WTC11 (cell line): Measurements from ENCODE around the gene SLC35D1.

Experiments used
- JUN ChIP-seq: sonication (generic); formaldehyde crosslinking; IDR thresholded peaks from 2 replicates; pipeline ENCODE4 v1.8.0; 2023; ENCODE audit warnings: mild to moderate bottlenecking, missing genetic modification reagents
- MXD4 ChIP-seq: fragments of 250-450 bp; sonication (Bioruptor Pico); IDR thresholded peaks from 2 replicates; pipeline ENCODE4 v1.8.0; 2021; ENCODE audit warnings: mild to moderate bottlenecking, moderate library complexity, borderline replicate concordance
- NFE2L1 ChIP-seq: sonication (generic); formaldehyde crosslinking; IDR thresholded peaks from 2 replicates; pipeline ENCODE4 v1.8.1; 2023; ENCODE audit warnings: missing genetic modification reagents
- NFYB ChIP-seq: sonication (generic); formaldehyde crosslinking; conservative IDR thresholded peaks from 2 replicates; pipeline ENCODE4 v1.8.0; 2022; ENCODE audit warnings: low read depth, missing genetic modification reagents
- TP53 ChIP-seq: sonication (generic); formaldehyde crosslinking; IDR thresholded peaks from 2 replicates; pipeline ENCODE4 v1.8.1; 2023; ENCODE audit warnings: mild to moderate bottlenecking, missing genetic modification reagents
- TF ChIP-seq, protein P1 (sequence below): fragments of 200-600 bp; IDR thresholded peaks from 2 replicates; pipeline ENCODE4 v1.8.0; 2022; ENCODE audit warnings: antibody characterized with exemption
- TF ChIP-seq, protein P2 (sequence below): sonication (generic); formaldehyde crosslinking; IDR thresholded peaks from 2 replicates; pipeline ENCODE4 v1.8.1; 2023; ENCODE audit warnings: mild to moderate bottlenecking, missing genetic modification reagents, moderate library complexity
- TF ChIP-seq, protein P3 (sequence below): sonication (generic); formaldehyde crosslinking; conservative IDR thresholded peaks from 2 replicates; pipeline ENCODE4 v1.8.1; 2023; ENCODE audit warnings: mild to moderate bottlenecking, low read depth, missing genetic modification reagents, moderate library complexity
- TF ChIP-seq, protein P4 (sequence below): fragments of 250-450 bp; sonication (Bioruptor Pico); IDR thresholded peaks from 2 replicates; pipeline ENCODE4 v1.9.0; 2021; ENCODE audit warnings: mild to moderate bottlenecking, borderline replicate concordance
- TF ChIP-seq, protein P5 (sequence below): sonication (generic); formaldehyde crosslinking; IDR thresholded peaks from 2 replicates; pipeline ENCODE4 v1.8.0; 2022; ENCODE audit warnings: mild to moderate bottlenecking, missing genetic modification reagents
- TF ChIP-seq, protein P6 (sequence below): sonication (generic); formaldehyde crosslinking; IDR thresholded peaks from 2 replicates; pipeline ENCODE4 v1.8.1; 2023; ENCODE audit warnings: mild to moderate bottlenecking, missing genetic modification reagents, moderate library complexity

DNA sequence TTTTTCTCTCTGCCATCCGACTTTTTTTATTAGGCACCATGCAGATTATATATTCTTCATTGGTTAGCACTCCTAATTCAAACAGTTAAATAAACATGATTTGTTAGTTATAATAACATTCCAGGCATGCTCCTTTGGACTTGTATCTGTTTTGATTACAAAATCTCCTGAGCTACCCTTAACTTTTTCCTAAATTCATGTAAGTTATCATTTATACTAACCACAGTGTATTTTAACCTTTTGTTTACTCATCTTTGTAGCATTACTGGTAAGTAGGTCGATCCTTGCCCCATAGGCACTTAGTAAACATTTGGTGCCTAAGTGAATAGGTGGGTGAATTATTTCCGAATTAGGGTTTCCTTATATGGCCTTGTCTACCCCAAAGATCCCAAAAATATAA lies 85.4 kb downstream of the SLC35D1 start:
- TF ChIP-seq JUN (no peak), NFYB (CRISPR knock-in tag) (no peak), NFE2L1 (CRISPR knock-in tag) (no peak), MXD4 (CRISPR knock-in tag) (no peak), TP53 (CRISPR knock-in tag) (no peak)
- TF ChIP-seq, protein P1, sequence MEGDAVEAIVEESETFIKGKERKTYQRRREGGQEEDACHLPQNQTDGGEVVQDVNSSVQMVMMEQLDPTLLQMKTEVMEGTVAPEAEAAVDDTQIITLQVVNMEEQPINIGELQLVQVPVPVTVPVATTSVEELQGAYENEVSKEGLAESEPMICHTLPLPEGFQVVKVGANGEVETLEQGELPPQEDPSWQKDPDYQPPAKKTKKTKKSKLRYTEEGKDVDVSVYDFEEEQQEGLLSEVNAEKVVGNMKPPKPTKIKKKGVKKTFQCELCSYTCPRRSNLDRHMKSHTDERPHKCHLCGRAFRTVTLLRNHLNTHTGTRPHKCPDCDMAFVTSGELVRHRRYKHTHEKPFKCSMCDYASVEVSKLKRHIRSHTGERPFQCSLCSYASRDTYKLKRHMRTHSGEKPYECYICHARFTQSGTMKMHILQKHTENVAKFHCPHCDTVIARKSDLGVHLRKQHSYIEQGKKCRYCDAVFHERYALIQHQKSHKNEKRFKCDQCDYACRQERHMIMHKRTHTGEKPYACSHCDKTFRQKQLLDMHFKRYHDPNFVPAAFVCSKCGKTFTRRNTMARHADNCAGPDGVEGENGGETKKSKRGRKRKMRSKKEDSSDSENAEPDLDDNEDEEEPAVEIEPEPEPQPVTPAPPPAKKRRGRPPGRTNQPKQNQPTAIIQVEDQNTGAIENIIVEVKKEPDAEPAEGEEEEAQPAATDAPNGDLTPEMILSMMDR, result no peak
- TF ChIP-seq, protein P2, sequence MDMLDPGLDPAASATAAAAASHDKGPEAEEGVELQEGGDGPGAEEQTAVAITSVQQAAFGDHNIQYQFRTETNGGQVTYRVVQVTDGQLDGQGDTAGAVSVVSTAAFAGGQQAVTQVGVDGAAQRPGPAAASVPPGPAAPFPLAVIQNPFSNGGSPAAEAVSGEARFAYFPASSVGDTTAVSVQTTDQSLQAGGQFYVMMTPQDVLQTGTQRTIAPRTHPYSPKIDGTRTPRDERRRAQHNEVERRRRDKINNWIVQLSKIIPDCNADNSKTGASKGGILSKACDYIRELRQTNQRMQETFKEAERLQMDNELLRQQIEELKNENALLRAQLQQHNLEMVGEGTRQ (CRISPR knock-in tag), result no peak
- TF ChIP-seq, protein P3, sequence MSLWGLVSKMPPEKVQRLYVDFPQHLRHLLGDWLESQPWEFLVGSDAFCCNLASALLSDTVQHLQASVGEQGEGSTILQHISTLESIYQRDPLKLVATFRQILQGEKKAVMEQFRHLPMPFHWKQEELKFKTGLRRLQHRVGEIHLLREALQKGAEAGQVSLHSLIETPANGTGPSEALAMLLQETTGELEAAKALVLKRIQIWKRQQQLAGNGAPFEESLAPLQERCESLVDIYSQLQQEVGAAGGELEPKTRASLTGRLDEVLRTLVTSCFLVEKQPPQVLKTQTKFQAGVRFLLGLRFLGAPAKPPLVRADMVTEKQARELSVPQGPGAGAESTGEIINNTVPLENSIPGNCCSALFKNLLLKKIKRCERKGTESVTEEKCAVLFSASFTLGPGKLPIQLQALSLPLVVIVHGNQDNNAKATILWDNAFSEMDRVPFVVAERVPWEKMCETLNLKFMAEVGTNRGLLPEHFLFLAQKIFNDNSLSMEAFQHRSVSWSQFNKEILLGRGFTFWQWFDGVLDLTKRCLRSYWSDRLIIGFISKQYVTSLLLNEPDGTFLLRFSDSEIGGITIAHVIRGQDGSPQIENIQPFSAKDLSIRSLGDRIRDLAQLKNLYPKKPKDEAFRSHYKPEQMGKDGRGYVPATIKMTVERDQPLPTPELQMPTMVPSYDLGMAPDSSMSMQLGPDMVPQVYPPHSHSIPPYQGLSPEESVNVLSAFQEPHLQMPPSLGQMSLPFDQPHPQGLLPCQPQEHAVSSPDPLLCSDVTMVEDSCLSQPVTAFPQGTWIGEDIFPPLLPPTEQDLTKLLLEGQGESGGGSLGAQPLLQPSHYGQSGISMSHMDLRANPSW (CRISPR knock-in tag), result no peak
- TF ChIP-seq, protein P4, sequence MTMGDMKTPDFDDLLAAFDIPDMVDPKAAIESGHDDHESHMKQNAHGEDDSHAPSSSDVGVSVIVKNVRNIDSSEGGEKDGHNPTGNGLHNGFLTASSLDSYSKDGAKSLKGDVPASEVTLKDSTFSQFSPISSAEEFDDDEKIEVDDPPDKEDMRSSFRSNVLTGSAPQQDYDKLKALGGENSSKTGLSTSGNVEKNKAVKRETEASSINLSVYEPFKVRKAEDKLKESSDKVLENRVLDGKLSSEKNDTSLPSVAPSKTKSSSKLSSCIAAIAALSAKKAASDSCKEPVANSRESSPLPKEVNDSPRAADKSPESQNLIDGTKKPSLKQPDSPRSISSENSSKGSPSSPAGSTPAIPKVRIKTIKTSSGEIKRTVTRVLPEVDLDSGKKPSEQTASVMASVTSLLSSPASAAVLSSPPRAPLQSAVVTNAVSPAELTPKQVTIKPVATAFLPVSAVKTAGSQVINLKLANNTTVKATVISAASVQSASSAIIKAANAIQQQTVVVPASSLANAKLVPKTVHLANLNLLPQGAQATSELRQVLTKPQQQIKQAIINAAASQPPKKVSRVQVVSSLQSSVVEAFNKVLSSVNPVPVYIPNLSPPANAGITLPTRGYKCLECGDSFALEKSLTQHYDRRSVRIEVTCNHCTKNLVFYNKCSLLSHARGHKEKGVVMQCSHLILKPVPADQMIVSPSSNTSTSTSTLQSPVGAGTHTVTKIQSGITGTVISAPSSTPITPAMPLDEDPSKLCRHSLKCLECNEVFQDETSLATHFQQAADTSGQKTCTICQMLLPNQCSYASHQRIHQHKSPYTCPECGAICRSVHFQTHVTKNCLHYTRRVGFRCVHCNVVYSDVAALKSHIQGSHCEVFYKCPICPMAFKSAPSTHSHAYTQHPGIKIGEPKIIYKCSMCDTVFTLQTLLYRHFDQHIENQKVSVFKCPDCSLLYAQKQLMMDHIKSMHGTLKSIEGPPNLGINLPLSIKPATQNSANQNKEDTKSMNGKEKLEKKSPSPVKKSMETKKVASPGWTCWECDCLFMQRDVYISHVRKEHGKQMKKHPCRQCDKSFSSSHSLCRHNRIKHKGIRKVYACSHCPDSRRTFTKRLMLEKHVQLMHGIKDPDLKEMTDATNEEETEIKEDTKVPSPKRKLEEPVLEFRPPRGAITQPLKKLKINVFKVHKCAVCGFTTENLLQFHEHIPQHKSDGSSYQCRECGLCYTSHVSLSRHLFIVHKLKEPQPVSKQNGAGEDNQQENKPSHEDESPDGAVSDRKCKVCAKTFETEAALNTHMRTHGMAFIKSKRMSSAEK, result no peak
- TF ChIP-seq, protein P5, sequence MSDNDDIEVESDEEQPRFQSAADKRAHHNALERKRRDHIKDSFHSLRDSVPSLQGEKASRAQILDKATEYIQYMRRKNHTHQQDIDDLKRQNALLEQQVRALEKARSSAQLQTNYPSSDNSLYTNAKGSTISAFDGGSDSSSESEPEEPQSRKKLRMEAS (CRISPR knock-in tag), result no peak
- TF ChIP-seq, protein P6, sequence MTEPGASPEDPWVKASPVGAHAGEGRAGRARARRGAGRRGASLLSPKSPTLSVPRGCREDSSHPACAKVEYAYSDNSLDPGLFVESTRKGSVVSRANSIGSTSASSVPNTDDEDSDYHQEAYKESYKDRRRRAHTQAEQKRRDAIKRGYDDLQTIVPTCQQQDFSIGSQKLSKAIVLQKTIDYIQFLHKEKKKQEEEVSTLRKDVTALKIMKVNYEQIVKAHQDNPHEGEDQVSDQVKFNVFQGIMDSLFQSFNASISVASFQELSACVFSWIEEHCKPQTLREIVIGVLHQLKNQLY (CRISPR knock-in tag), result no peak
